Measurements from ENCODE around the gene NUDT8. TPM values are rescaled to one million over a fixed set of nuclear protein-coding genes. Genes with fewer than 3 reads are reported as not detected.

NUDT8 gene
- total RNA-seq, 4 donors from 2014 or later = 1.9 to 4.8 (median 3.5) TPM

- intact Hi-C loops (cut with DNase I) = no loop called here
- H3K4me3 ChIP-seq = no peak overlapping the region
- TF ChIP-seq CTCF (IDR thresholded peaks at IDR 0.05) = no peak
- no peak for TF ChIP-seq POLR2AphosphoS5 (IDR thresholded peaks at IDR 0.05)
- TF ChIP-seq POLR2A (IDR thresholded peaks at IDR 0.05; ENCODE audit: low read depth) = no peak
- TF ChIP-seq EP300 (IDR thresholded peaks at IDR 0.05) = no peak
- DNase-seq (ENCODE audit: extremely low spot score) = peak; percentile 90
- H3K4me1 ChIP-seq = no peaks in the 10 kb centered on the region
- no peaks in the 10 kb centered on the region for H3K9me3 ChIP-seq
- peaks cover 0 to 21% (median 0%) of the 10 kb centered on the region in 4 donors for H3K27me3 ChIP-seq
- H3K27ac ChIP-seq (replicated peaks in 1 of 4) = no peak overlapping the region
- WGBS = 78% methylated on average over 20 of the region's 26 CpGs
- no peaks in the 10 kb centered on the region for H3K36me3 ChIP-seq
Measured at GRCh38 chr11:67667490-67668191, 37.9 kb upstream of the NUDT8 start.

- no peak for DNase-seq (ENCODE audit: extremely low spot score)
- no peaks in the 10 kb centered on the region for H3K36me3 ChIP-seq
- no peaks in the 10 kb centered on the region for H3K4me1 ChIP-seq
- H3K27ac ChIP-seq (replicated peaks in 1 of 4) = no peak overlapping the region
- peaks cover 0 to 16% (median 0%) of the 10 kb centered on the region in 4 donors for H3K27me3 ChIP-seq
- intact Hi-C loops (cut with DNase I) = no loop called here
- no peak for TF ChIP-seq POLR2AphosphoS5 (IDR thresholded peaks at IDR 0.05)
- no peak for TF ChIP-seq EP300 (IDR thresholded peaks at IDR 0.05)
- TF ChIP-seq POLR2A (IDR thresholded peaks at IDR 0.05; ENCODE audit: low read depth) = no peak
- TF ChIP-seq CTCF (IDR thresholded peaks at IDR 0.05) = no peak
- H3K9me3 ChIP-seq = no peaks in the 10 kb centered on the region
- H3K4me3 ChIP-seq = no peak overlapping the region
- 51% methylated on average over 5 of the region's 20 CpGs for WGBS
Measured at GRCh38 chr11:67666676-67667489, 37.1 kb upstream of the NUDT8 start.

GRCh38 chr11:67666303-67666645 lies 36.5 kb upstream of the NUDT8 start:
- TF ChIP-seq EP300 (IDR thresholded peaks at IDR 0.05) (no peak), POLR2A (IDR thresholded peaks at IDR 0.05; ENCODE audit: low read depth) (no peak), CTCF (IDR thresholded peaks at IDR 0.05) (no peak), POLR2AphosphoS5 (IDR thresholded peaks at IDR 0.05) (no peak)
- intact Hi-C loops (cut with DNase I) = no loop called here
- no peaks in the 10 kb centered on the region for H3K4me1 ChIP-seq
- H3K27ac ChIP-seq (replicated peaks in 1 of 4) = no peak overlapping the region
- peaks cover 0 to 16% (median 0%) of the 10 kb centered on the region in 4 donors for H3K27me3 ChIP-seq
- H3K9me3 ChIP-seq = no peaks in the 10 kb centered on the region
- H3K4me3 ChIP-seq = no peak overlapping the region
- DNase-seq (ENCODE audit: extremely low spot score) = no peak
- WGBS = 60% methylated on average over 4 of the region's 11 CpGs
- H3K36me3 ChIP-seq = no peaks in the 10 kb centered on the region

- intact Hi-C loops (cut with DNase I) = no loop called here
Measured at GRCh38 chr11:67665541-67666302, 36.0 kb upstream of the NUDT8 start.

More at GRCh38 chr11:67665541-67666302, 36.0 kb upstream of the NUDT8 start:
- TF ChIP-seq EP300 (IDR thresholded peaks at IDR 0.05) (no peak), POLR2A (IDR thresholded peaks at IDR 0.05; ENCODE audit: low read depth) (no peak), POLR2AphosphoS5 (IDR thresholded peaks at IDR 0.05) (no peak), CTCF (IDR thresholded peaks at IDR 0.05) (no peak)
- Histone ChIP-seq H3K4me1 (no peaks in the 10 kb centered on the region), H3K9me3 (no peaks in the 10 kb centered on the region), H3K4me3 (no peak overlapping the region), H3K27me3 (peaks cover 0 to 11% (median 0%) of the 10 kb centered on the region in 4 donors), H3K27ac (replicated peaks in 1 of 4) (no peak overlapping the region), H3K36me3 (no peaks in the 10 kb centered on the region)
- no peak for DNase-seq (ENCODE audit: extremely low spot score)
- 75% methylated on average over 18 of the region's 24 CpGs for WGBS

Measured in esophagus muscularis mucosa (tissue), 4 donors.